Prostate gland (tissue), 2 donors: ENCODE measurements around the gene MT1E.

Experiments
- POLR2A ChIP-seq: fragments of 450-650 bp; IDR thresholded peaks from one replicate; pipeline ENCODE4 v1.6.1; 2016; ENCODE audit warnings: antibody characterized with exemption, mild to moderate bottlenecking
- TF ChIP-seq, protein P1 (sequence below), 4 experiments: fragments of 200-600 bp in 2 of 4; fragments of 450-650 bp in 2 of 4; sonication (generic) in 2 of 4; IDR thresholded peaks; 1 replicate in 3 of 4; 2 replicates in 1 of 4; pipeline ENCODE4 v1.5.1; 2016 to 2019; ENCODE audit warnings: antibody characterized with exemption in 4 of 4, mild to moderate bottlenecking in 2 of 4, moderate library complexity in 2 of 4

DNA sequence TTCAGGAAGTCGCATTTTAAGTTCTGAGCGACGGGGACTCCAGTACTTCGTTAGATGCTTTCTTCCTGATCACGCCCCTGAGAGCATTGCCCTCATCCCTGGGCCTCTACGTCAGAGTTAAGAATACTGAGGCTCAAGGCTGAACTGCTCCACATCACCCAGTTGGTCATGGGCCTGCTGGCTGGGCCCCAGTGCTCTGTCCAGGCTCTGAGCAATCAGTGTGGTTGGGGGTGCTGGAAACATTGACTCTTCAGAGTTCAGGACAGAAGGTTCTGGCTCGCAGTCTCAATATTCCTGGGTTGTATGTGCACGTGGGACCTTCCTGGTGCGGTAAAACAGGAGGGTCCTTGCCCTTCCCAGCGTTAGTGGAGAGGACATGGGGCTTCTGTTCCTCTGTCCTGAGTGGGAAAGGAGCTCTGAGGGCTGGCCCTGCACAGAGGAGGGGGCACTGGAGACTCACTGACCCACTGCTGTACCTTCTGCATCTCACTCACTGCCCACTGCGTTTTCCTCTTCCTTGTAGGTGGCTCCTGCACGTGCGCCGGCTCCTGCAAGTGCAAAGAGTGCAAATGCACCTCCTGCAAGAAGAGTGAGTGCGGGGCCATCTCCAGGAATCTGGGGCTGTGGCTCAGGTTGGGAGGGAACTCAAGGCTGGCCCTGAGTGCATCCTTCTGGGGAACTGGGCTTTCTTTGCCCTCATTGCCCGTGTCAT lies 518 bp downstream of the MT1E start:
- TF ChIP-seq, protein P1, sequence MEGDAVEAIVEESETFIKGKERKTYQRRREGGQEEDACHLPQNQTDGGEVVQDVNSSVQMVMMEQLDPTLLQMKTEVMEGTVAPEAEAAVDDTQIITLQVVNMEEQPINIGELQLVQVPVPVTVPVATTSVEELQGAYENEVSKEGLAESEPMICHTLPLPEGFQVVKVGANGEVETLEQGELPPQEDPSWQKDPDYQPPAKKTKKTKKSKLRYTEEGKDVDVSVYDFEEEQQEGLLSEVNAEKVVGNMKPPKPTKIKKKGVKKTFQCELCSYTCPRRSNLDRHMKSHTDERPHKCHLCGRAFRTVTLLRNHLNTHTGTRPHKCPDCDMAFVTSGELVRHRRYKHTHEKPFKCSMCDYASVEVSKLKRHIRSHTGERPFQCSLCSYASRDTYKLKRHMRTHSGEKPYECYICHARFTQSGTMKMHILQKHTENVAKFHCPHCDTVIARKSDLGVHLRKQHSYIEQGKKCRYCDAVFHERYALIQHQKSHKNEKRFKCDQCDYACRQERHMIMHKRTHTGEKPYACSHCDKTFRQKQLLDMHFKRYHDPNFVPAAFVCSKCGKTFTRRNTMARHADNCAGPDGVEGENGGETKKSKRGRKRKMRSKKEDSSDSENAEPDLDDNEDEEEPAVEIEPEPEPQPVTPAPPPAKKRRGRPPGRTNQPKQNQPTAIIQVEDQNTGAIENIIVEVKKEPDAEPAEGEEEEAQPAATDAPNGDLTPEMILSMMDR (IDR thresholded peaks at IDR 0.05), result no peak
- no peak for TF ChIP-seq POLR2A
